Measurements from ENCODE around the gene PER2. TPM values are rescaled to one million over a fixed set of nuclear protein-coding genes. Genes with fewer than 3 reads are reported as not detected.

The PER2 gene
- polyA plus RNA-seq, 1 donor: 13.5 TPM

DNA sequence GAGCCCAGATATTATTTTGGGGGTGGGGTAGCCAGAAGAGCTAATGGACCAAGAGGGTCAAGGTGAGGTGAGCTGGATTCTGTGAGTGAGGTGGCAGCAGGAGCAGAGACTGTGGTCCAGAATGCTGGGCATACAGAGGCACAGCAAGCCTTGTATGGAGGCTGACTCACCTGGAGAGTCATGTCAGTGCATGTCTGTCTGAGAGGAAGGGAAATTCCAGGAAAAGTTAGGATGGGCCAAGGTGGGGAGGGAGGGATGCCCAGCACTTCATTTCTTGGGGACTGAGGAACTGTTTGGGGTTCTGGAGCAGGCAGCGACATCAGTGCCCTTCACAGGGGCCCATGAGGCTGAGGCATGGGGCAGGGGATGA, 21.1 kb downstream of the PER2 start:
- Histone ChIP-seq H3K36me3 (ENCODE audit: control insufficient read depth, insufficient read depth, low read length) (peaks cover 76% of the 10 kb centered on the region), H3K9me3 (ENCODE audit: control insufficient read depth, low read depth, low read length) (no peaks in the 10 kb centered on the region), H3K27me3 (ENCODE audit: control insufficient read depth, insufficient read depth, low read length) (no peaks in the 10 kb centered on the region), H3K27ac (ENCODE audit: low read length) (no peak overlapping the region), H3K4me1 (ENCODE audit: control insufficient read depth, insufficient read depth, low read length) (peaks cover 15% of the 10 kb centered on the region), H3K4me3 (ENCODE audit: low read length) (no peak overlapping the region)
- WGBS (ENCODE audit: insufficient coverage, low lambda C conversion rate): no CpG with 5 or more reads among the region's 1 CpG
- DNase-seq: no peak

- Histone ChIP-seq H3K27ac (ENCODE audit: low read length) (no peak overlapping the region), H3K4me1 (ENCODE audit: control insufficient read depth, insufficient read depth, low read length) (peaks cover 29% of the 10 kb centered on the region), H3K36me3 (ENCODE audit: control insufficient read depth, insufficient read depth, low read length) (peaks cover 70% of the 10 kb centered on the region), H3K27me3 (ENCODE audit: control insufficient read depth, insufficient read depth, low read length) (no peaks in the 10 kb centered on the region), H3K4me3 (ENCODE audit: low read length) (no peak overlapping the region), H3K9me3 (ENCODE audit: control insufficient read depth, low read depth, low read length) (no peaks in the 10 kb centered on the region)
- DNase-seq: no peak
- WGBS (ENCODE audit: insufficient coverage, low lambda C conversion rate): 100% methylated on average over 3 of the region's 11 CpGs
These were observed 22.8 kb downstream of the PER2 start for GRCh38 chr2:238265605-238266004.

- WGBS (ENCODE audit: insufficient coverage, low lambda C conversion rate): no CpG with 5 or more reads among the region's 4 CpGs
- no peak overlapping the region for H3K4me3 ChIP-seq (ENCODE audit: low read length)
- no peak for DNase-seq
- no peaks in the 10 kb centered on the region for H3K9me3 ChIP-seq (ENCODE audit: control insufficient read depth, low read depth, low read length)
- peak overlapping the region; percentile 23 for H3K27ac ChIP-seq (ENCODE audit: low read length)
- H3K27me3 ChIP-seq (ENCODE audit: control insufficient read depth, insufficient read depth, low read length): no peaks in the 10 kb centered on the region
- H3K4me1 ChIP-seq (ENCODE audit: control insufficient read depth, insufficient read depth, low read length): peaks cover 33% of the 10 kb centered on the region
- peaks cover 65% of the 10 kb centered on the region for H3K36me3 ChIP-seq (ENCODE audit: control insufficient read depth, insufficient read depth, low read length)
These were observed 24.3 kb downstream of the PER2 start for GRCh38 chr2:238264072-238264460.

DNA sequence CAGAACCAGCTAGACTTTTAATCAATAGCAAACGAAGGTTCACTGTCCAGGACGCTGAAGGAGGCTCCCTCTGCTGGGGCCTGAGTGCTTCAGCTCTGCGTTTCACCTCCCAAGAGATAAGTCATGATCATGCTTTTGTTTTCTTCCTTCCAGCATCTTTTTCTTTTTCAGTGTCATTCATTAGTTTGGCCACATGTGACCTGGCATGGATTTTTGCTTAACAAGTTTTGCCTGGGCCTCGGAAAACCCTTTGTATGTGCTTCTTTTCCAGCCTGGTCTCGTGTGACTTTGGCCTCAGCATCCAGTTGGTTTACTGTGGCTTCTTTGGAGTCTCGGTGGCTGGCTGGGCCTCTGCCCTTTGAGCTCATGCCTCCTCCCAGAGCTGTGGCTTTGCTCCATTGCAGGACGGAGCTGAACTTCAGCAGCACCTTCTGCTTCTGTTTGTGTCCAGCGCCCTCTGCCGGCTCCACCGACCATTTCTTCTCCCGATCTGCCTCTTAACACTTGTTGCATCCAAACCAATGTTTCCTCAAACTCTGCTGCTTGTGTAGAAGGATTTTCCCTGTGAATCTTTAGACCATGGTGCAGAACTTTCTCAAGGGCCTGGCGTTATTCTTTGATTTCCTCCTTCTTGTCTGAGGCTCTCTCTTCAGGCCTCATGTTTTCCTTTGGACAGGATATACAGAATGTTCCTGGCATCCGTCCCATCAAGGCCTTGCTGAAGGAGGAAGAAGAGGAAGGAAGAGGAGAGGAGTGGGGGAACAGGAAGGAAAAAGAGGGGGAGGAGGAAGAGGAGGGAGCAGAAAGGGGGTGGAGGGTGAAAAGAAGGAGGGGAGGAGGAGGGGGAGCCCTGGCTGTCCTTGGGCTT, 25.0 kb downstream of the PER2 start:
- DNase-seq: peak; percentile 96 to 97
- Histone ChIP-seq H3K9me3 (ENCODE audit: control insufficient read depth, low read depth, low read length) (no peaks in the 10 kb centered on the region), H3K4me3 (ENCODE audit: low read length) (no peak overlapping the region), H3K36me3 (ENCODE audit: control insufficient read depth, insufficient read depth, low read length) (peaks cover 69% of the 10 kb centered on the region), H3K4me1 (ENCODE audit: control insufficient read depth, insufficient read depth, low read length) (peaks cover 33% of the 10 kb centered on the region), H3K27ac (ENCODE audit: low read length) (peak overlapping the region; percentile 84), H3K27me3 (ENCODE audit: control insufficient read depth, insufficient read depth, low read length) (no peaks in the 10 kb centered on the region)
- WGBS (ENCODE audit: insufficient coverage, low lambda C conversion rate): 23% methylated on average over 5 of the region's 13 CpGs

- H3K36me3 ChIP-seq (ENCODE audit: control insufficient read depth, insufficient read depth, low read length): peaks cover 69% of the 10 kb centered on the region
- DNase-seq: no peak
- no CpG with 5 or more reads among the region's 12 CpGs for WGBS (ENCODE audit: insufficient coverage, low lambda C conversion rate)
- H3K9me3 ChIP-seq (ENCODE audit: control insufficient read depth, low read depth, low read length): no peaks in the 10 kb centered on the region
- H3K27ac ChIP-seq (ENCODE audit: low read length): peak overlapping the region; percentile 84
- no peaks in the 10 kb centered on the region for H3K27me3 ChIP-seq (ENCODE audit: control insufficient read depth, insufficient read depth, low read length)
- H3K4me1 ChIP-seq (ENCODE audit: control insufficient read depth, insufficient read depth, low read length): peaks cover 33% of the 10 kb centered on the region
- H3K4me3 ChIP-seq (ENCODE audit: low read length): no peak overlapping the region
These were observed 25.8 kb downstream of the PER2 start for GRCh38 chr2:238262496-238263122.

DNA sequence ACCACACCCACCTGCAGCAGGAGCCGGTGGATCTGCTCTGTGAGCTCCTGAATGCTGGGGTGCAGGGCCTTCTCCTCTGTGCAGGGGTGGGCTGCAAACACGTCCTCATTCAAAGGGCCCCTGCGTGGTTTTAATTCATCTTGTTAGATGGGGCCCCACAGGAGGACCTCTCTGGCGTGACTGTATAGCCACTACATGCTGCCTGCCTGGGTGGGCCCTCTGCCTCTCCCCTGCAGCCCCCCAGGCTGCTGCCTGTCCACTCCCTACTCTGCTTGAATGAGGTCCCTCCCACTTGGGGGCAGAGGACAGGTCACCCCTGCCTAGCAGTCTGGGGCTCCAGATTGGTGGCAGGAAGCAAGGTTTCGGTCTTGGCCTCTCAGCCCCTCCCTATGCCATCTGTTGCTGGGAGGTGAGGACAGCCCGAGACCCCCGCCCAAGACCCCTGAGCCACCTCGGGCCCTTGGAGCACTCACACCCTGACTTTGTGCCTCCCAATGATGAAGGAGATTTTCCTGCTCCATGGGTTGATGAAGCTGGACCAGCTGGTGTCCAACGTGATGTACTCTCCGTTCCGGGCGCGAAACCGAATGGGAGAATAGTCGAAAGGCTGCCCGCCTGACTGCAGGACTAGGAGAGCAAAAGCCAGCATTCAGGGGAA, 26.6 kb downstream of the PER2 start:
- H3K36me3 ChIP-seq (ENCODE audit: control insufficient read depth, insufficient read depth, low read length): peaks cover 67% of the 10 kb centered on the region
- H3K4me1 ChIP-seq (ENCODE audit: control insufficient read depth, insufficient read depth, low read length): peaks cover 35% of the 10 kb centered on the region
- H3K27me3 ChIP-seq (ENCODE audit: control insufficient read depth, insufficient read depth, low read length): no peaks in the 10 kb centered on the region
- DNase-seq: no peak
- no peaks in the 10 kb centered on the region for H3K9me3 ChIP-seq (ENCODE audit: control insufficient read depth, low read depth, low read length)
- peak overlapping the region; percentile 84 for H3K27ac ChIP-seq (ENCODE audit: low read length)
- H3K4me3 ChIP-seq (ENCODE audit: low read length): no peak overlapping the region
- 100% methylated on average over 1 of the region's 16 CpGs for WGBS (ENCODE audit: insufficient coverage, low lambda C conversion rate)

- H3K27ac ChIP-seq (ENCODE audit: low read length): no peak overlapping the region
- no CpG with 5 or more reads among the region's 18 CpGs for WGBS (ENCODE audit: insufficient coverage, low lambda C conversion rate)
- H3K36me3 ChIP-seq (ENCODE audit: control insufficient read depth, insufficient read depth, low read length): peaks cover 71% of the 10 kb centered on the region
- peak in 1 of 2 donors; percentile 36 for DNase-seq
- peaks cover 36% of the 10 kb centered on the region for H3K4me1 ChIP-seq (ENCODE audit: control insufficient read depth, insufficient read depth, low read length)
- H3K9me3 ChIP-seq (ENCODE audit: control insufficient read depth, low read depth, low read length): no peaks in the 10 kb centered on the region
- H3K27me3 ChIP-seq (ENCODE audit: control insufficient read depth, insufficient read depth, low read length): no peaks in the 10 kb centered on the region
- H3K4me3 ChIP-seq (ENCODE audit: low read length): no peak overlapping the region
These were observed 27.5 kb downstream of the PER2 start for GRCh38 chr2:238260883-238261282.

DNA sequence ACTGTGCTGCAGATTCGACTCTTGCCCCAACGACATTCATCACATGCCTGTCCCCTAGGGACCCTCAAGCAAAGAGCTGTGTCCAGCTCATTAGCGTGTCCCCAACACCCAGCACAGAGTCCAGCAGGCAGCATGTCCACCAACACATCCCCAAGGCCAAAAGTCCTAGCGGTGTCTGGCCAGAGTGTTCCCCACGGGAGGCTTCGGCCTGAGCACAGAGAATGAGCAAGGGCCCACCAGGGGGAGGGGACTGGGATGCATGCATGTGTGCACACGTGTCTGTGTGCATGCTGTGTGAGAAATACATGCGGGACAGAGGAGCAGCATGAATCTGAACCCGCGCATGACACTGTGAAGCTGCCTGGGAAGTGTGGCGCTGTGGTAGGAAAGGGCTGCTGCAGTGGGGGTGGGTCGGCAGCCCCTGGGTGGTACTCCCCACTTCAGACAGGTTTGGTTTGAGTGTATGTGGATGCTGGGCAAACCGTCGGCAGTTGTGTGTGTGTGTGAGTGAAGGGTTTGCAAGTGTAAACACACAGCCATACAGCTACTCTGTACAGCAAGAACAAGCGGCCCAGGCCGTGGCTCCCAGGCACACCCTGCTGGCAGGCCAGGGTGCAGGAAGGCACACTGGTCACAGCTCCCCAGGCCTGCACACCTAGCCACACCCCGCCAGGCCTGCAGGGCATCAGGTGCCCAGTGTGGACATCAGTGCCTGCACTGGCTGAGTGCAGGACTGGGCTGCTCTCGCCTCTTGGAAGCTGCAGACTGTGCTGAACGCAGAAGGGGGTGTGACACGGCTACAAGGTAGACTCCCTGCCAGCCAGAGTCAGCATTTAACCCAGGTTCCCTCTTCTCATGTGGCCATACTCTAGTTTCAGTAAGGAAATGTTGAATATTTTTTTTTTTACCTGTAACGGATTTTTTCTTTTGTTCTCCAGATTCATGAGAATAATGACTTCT, 29.1 kb downstream of the PER2 start:
- no peak for DNase-seq
- Histone ChIP-seq H3K36me3 (ENCODE audit: control insufficient read depth, insufficient read depth, low read length) (peaks cover 73% of the 10 kb centered on the region), H3K9me3 (ENCODE audit: control insufficient read depth, low read depth, low read length) (no peaks in the 10 kb centered on the region), H3K4me1 (ENCODE audit: control insufficient read depth, insufficient read depth, low read length) (peaks cover 36% of the 10 kb centered on the region), H3K27me3 (ENCODE audit: control insufficient read depth, insufficient read depth, low read length) (no peaks in the 10 kb centered on the region), H3K4me3 (ENCODE audit: low read length) (no peak overlapping the region), H3K27ac (ENCODE audit: low read length) (no peak overlapping the region)
- 80% methylated on average over 1 of the region's 21 CpGs for WGBS (ENCODE audit: insufficient coverage, low lambda C conversion rate)

DNA sequence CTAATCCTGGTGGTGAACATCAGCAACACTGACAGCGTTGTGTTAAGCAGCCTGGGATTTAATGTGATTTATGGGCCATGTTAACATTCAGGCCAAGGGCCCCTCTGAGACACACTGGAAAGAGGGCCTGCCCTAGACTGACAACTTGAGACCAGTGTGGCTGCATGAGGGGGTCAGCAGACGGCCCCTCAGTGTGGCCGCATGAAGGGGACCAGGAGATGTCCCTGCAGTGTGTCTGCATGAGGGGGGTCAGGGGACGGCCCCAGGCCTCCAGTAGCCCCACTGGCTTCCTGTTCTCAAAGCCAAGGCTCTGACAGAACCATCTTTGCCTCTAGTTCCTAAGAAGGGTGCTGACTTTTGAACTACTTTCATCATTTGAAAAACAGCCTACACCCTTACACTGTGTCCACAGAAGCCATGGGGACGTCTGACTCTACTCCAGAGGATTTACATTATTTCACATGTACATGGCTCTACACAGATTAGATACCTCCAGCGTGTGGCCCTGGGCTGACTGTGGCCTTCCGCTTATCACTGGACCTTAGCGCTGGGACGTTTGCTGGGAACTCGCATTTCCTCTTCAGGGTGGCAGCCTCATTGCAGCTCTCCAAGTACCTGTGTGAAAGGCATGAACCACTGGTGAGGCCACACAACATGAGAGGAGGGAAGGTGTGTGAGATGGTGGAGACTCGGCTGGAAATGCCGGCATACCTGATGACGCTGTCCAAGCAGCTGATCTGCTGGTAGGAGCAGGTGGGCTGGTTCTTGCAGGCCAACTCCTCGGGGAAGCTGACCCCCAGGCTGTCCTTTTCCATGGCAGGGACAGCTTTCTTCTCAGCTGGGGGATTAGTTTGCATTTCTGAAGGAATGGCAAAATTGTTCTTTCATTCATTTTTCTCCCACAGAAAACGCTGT, 30.4 kb downstream of the PER2 start:
- H3K27me3 ChIP-seq (ENCODE audit: control insufficient read depth, insufficient read depth, low read length): no peaks in the 10 kb centered on the region
- no CpG with 5 or more reads among the region's 15 CpGs for WGBS (ENCODE audit: insufficient coverage, low lambda C conversion rate)
- no peak overlapping the region for H3K27ac ChIP-seq (ENCODE audit: low read length)
- no peak overlapping the region for H3K4me3 ChIP-seq (ENCODE audit: low read length)
- H3K9me3 ChIP-seq (ENCODE audit: control insufficient read depth, low read depth, low read length): no peaks in the 10 kb centered on the region
- no peak for DNase-seq
- peaks cover 80% of the 10 kb centered on the region for H3K36me3 ChIP-seq (ENCODE audit: control insufficient read depth, insufficient read depth, low read length)
- peaks cover 32% of the 10 kb centered on the region for H3K4me1 ChIP-seq (ENCODE audit: control insufficient read depth, insufficient read depth, low read length)
